GM12892 (cell line): ENCODE results near the gene IGFL3.
"Not testable (repeated sequence)": the region's sequence is repeated elsewhere in the genome, so short reads cannot be mapped to it uniquely, and the experiment has no call there.

Source experiments
- POLR2A ChIP-seq: IDR thresholded peaks from 2 replicates; pipeline ENCODE4 v1.6.1; 2011; ENCODE audit warnings: low read depth, low read length, control low read depth
- POLR2AphosphoS5 ChIP-seq: IDR thresholded peaks from 2 replicates; pipeline ENCODE4 v1.6.1; 2011; ENCODE audit warnings: low read depth, low read length, control low read depth
- TAF1 ChIP-seq: IDR thresholded peaks from 2 replicates; pipeline ENCODE4 v1.6.1; 2011; ENCODE audit warnings: low read depth, mild to moderate bottlenecking, control low read depth, low read length, borderline replicate concordance

GRCh38 chr19:46102333-46102732 is 22.2 kb downstream of the IGFL3 start:
- TF ChIP-seq POLR2AphosphoS5, TAF1, POLR2A: not testable (repeated sequence)
